ENCODE measurements around the gene GTSF1L.
A peak's percentile ranks its signal among the peaks of the same experiment; 100 is the strongest.

Gene GTSF1L

DNA sequence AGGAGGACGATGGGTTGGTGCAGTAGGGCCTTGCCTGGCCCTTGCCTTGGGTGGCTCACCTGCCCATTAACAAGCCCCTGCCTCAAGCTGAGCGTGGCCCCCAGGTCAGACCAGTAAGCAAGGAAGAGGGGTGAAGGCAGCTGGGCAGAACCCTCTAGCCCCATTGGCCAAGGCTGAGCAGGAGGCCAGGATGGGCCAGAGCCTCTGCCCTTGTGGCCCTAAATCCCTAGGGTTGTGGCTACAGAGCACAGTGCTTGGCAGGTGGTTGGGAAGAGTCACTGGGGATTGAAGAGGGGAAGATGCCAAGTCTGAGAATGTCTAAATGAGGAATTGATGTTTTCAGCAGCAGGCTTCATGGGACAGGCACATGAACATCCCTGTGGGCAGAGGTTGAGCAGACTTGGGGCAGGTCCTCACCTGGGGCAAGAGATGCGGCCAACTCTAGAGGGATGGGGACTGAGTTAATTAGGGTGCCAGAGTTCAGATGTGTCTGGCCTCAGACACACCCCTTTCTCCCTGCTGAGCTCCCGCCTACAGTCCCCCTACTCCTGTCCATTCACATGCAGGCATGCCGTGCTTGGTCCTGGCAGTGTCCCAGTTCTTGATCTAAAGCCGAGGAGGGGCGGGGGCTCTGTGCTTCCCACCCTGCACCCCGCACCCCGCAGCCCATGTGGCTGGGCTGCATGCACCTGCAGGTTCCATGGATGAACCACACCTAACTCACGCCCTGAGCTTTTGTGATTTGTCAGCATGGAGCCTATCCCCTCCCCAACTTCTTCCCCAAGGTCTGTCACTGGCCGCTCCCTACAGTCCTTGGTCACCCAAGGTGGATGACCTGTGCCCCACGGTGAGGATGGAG, 9.8 kb downstream of the GTSF1L start:
- no peak for DNase-seq (ENCODE audit: low spot score)

DNA sequence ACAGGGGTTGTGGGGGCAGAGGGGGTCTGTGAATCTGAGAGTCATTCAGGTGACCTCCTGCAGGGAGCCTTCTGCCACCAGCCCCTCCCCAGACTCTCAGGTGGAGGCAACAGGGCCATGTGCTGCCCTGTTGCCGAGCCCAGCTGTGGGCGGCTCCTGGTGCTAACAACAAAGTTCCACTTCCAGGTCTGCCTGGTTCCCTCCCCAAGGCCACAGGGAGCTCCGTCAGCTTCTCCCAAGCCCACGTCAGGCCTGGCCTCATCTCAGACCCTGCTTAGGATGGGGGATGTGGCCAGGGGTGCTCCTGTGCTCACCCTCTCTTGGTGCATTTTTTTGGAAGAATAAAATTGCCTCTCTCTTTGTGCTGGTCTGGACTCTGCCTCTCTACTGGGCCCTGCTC, 10.7 kb downstream of the GTSF1L start:
- DNase-seq (ENCODE audit: low spot score) = no peak

DNA sequence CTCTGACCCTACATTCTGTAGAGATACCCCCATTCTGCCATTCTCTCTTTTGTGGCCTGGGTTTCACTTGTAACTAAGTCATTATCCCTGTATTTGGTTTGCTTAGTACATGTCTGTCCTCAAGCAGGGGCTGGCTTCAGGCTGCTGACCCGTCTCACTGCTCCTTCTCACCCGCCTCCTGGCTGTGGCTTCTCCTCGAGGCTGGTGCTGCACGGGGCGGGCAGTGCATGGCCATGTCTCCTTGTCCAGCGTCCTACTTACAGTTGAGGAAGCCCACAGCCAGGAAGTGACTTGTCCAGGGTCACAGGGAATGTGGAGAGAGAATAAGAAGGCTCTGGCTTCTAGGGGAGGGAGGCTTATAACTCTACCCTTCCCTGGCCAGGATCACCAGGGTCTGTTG, 11.3 kb downstream of the GTSF1L start:
- no peak for DNase-seq (ENCODE audit: low spot score)

DNA sequence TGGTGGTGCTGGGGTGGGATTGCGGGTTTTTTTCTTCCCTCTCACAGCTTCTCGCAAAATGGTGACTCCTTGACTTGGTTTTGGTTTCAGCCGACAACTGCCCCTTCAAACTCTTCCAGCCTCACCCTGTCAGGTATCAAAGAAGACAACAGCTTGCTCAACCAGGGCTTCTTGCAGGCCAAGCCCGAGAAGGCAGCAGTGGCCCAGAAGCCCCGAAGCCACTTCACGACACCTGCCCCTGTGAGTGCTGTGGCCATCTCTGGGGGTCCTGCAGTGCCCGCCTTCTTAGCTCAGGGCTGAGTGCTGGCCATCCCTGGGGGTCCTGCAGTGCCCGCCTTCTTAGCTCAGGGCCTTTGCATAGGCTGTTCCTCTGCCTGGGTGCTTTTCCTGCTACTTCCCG, 11.8 kb downstream of the GTSF1L start:
- DNase-seq (ENCODE audit: low spot score) = no peak

DNA sequence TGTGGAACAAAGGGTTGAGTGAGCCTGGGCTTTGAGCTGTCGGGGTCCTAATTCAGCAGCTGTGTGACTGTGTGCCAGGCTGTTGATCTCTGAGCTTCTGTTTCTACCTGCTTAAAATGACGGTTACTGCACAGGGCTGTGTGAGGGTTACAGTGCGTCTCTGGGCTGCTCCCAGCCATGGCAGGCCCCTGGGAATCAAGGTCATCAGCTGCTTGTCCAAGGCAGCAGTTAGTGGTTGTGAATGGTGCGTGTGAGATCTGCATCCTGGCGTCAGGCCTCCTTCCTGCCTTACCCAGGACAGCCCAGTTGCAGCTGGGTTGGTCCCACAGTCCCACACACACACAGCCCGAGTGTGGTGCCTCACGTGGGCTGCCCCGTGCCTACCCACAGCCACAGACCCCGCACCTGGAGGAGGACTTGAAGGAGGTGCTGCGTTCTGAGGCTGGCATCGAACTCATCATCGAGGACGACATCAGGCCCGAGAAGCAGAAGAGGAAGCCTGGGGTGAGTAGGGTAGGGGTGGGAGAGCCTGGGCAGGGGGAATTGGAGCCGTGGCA, 15.6 kb downstream of the GTSF1L start:
- no peak for DNase-seq (ENCODE audit: low spot score)

DNA sequence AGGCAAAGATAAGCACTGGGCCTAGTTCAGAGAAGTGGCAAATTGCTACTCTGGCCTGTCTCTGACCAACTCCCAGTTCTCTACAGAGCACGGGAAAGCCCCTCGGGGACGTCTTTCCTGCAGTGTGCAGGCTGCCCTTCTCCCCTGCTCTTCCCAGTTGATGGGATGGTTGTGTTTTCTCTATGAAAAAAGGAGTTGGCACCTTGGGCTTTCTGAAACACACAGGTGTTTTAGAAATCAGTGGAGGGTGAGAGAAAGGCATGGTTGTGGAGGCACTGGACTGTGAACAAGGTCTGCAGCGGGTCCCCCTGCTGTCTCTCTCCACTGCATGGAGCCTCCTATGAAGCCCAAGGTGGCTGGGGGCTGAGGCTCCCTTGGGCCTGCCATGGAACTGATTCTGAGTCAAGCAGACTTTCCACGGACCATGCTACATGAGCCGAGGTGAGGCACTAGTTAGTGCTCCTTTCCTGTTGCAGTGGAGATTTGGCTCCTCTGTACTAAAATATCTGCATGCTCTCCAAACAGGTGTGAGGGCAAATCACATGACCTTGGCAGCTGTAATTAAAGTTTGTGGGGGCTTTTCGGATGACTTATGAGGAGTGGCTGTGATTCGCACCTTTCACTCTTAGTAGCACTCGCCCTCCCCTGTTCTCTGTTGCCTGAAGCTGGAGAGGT, 16.3 kb downstream of the GTSF1L start:
- DNase-seq (ENCODE audit: low spot score) = no peak

DNA sequence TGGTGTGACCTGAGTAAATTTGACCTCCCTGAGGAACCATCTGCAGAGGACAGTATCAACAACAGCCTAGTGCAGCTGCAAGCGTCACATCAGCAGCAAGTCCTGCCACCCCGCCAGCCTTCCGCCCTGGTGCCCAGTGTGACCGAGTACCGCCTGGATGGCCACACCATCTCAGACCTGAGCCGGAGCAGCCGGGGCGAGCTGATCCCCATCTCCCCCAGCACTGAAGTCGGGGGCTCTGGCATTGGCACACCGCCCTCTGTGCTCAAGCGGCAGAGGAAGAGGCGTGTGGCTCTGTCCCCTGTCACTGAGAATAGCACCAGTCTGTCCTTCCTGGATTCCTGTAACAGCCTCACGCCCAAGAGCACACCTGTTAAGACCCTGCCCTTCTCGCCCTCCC, 24.3 kb downstream of the GTSF1L start:
- no peak for DNase-seq (ENCODE audit: low spot score)

DNA sequence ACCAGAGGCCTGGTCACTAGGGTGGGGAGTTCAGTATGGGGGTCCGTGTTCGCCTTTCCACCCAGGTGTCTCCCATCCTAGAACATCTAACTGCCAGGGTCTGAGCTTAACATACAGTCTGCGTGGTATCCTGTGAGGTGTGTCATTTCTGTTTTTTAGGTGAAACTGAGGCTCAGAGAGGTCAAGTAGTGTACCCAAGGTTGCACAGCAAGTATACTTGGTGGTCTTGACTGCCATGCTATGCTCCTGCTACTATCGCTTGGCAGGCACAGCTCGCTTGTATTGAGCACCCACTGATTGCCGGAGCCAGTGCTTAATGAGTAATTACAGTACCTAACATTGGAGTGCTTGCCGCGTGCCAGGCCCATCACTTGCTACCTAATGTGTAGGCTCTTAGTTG, 26.2 kb downstream of the GTSF1L start:
- DNase-seq (ENCODE audit: low spot score) = no peak

DNA sequence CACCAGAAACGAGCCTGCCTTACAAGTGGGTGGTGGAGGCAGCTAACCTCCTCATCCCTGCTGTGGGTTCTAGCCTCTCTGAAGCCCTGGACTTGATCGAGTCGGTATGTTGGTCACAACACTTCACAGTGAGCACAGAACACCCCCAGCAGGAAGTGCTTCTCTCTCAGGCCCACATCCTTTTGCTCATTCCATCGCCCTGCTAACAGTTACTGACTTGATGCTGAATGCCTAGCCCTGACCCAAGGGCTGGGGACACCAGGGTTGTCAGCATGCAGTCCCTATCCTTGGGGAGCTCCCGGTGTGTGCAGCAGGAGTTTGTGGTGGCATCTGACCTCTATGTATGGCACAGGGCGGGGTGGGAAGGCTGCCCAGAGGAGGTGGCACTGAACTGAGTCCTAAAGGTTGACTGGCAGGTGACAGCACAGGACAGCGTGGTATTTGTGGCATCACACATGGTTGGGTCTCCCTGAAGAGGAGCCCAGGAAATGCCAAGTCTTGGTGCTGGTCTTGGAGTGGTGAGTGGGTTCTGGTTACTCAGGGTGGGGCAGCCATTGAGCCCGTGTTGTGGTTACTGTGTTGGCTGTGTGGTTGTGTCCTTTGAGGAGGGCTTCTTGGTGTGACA, 26.7 kb downstream of the GTSF1L start:
- DNase-seq (ENCODE audit: low spot score) = no peak

DNA sequence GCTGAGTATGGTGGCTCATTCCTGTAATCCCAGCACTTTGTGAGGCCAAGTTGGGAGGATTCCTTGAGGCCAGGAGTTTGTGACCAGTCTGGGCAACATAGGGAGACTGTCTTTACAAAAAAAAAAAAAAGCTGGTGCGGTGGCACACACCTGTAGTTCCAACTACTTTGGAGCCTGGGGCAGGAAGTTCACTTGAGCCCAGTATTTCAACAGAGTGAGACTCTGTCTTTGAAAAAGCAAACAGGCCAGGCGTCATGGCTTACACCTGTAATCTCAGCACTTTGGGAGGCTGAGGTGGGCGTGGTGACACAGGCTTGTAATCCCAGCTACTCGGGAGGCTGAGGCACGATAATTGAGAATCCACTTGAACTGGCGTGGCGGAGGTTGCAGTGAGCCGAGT, 31.2 kb downstream of the GTSF1L start:
- DNase-seq (ENCODE audit: low spot score) = no peak

DNA sequence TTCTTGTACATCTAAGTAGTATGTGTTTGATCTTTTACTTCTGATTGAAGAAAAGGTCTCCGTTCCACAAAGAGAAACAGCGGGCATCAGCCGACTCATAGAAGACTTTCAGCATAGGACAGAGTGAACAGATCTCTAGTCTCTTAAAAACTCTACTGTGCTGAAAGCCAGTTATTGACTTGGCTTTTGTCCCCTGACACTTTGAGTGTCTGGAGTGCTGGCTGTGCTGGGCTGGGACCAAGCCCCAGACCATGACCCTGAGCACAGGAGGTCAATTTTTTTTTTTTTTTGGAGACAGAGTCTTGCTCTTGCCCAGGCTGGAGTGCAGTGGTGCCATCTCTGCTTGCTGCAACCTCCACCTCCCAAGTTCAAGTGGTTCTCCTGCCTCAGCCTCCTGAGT, 32.0 kb downstream of the GTSF1L start:
- no peak for DNase-seq (ENCODE audit: low spot score)

DNA sequence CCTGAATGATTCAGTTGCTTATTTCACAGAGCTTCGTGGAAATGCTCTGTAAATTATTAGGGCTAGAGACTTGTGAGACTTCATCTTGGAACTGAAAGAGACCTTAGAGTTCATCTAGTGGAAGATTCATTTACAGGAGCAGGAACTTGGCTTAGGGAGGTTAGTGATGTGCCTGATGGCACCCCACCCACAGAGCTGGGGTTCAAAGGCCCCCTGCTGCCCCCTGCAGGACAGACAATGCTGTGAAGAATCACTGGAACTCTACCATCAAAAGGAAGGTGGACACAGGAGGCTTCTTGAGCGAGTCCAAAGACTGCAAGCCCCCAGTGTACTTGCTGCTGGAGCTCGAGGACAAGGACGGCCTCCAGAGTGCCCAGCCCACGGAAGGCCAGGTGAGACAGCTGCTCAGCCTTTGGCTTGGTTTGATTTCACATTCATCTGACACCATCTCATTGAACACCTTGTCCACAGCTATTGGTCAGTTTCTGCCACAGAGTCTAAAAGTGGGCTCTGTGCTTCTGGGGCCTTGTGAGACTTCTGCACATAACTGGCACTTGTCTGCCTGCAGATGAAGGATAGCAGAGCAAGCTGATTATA, 34.8 kb downstream of the GTSF1L start:
- DNase-seq (ENCODE audit: low spot score) = peak; percentile 36

DNA sequence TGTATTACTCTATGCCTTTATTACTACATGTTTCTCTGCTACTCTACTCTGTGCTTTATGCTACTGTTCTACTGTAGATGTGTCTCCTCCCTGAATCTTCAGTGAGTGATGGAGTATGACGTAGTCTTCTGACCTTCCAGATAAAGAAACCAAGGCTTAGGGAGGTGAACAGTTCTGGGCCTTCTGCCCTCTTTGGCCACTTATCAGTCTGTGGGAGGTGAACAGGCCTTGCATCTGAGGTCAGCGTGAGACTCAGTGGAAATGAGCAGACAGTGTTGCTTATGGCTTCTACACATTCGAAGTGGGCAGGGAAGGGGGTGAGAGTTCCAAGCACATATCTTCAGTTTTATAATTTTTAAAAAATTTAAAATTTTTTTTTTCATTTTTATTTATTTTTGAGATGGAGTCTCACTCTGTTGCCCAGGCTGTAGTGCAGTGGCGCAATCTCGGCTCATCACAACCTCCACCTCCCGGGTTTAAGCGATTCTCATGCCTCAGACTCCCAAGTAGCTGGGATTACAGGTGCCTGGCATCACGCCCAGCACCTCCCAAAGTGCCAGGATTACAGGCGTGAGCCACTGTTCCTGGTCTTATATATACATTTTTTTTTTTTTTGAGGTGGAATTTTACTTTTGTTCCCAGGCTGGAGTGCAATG, 35.7 kb downstream of the GTSF1L start:
- no peak for DNase-seq (ENCODE audit: low spot score)

DNA sequence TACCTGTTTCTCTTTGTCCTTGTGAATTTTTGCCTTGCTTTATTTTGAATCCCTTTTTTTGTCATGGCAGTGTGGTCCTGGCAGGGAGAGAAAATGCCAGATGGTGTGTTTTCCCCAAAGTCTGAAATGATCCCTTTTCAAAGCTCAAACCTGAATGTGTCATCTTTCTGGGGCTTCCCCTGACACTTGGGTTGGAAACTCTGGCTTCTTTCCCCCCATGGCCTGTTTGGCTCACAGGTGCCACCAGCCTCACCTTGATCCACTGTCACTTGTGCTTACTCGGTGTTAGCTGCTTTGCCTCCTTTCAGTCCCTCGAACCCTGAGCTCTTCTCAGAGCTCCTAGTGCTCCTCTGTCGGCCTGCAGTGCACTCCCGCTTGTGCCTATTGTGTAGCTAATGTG, 37.6 kb downstream of the GTSF1L start:
- no peak for DNase-seq (ENCODE audit: low spot score)

DNA sequence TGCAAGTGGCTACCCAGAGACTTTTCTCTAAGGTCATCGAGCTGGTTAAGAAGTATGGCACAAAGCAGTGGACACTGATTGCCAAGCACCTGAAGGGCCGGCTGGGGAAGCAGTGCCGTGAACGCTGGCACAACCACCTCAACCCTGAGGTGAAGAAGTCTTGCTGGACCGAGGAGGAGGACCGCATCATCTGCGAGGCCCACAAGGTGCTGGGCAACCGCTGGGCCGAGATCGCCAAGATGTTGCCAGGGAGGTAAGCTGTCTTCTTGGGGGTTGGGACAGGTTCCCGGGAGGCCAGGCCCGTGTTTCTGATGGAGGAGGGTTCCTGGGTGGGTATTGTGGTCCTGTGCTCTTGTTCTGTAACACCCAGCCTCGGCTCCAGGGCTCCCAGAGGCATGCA, 40.0 kb downstream of the GTSF1L start:
- no peak for DNase-seq (ENCODE audit: low spot score)

DNA sequence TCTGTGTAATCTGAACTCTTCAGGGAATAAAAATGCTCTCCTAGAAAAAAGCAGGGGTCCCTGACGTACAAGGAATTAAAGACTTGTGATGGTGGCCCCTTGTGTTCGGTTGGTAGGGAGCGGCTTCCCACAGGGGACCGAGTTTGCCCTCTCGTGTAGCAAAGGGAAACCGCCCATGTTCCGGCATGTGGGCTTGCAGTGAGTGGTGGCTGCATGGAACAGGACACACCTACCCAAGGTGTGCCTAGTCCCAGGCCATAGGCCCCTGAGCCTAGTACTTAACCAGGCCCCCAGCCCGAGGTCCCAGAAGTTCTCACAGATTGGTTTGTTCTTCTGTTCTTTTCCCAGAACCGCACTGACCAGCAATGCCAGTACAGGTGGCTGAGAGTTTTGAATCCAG, 44.4 kb downstream of the GTSF1L start:
- DNase-seq (ENCODE audit: low spot score) = no peak

DNA sequence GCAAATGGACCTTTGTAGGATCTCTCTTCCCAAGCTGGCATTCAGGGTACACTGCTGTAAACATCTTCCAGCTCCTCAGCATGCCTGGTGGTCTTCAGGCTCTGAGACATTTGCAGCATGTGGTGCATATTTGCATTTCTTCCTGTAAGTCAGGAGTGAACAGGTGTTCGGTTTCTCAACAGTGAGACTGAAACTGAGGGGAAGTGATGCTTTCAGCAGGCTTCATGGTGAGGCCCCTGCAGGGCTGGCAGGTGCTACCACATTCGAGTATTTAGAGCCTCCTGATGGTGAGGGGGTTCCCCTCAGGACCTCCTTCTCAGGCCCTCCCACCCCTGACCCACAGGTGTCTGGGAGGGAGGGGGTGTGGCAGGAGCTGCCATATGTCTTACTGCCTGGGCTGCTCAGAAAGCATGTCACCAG, 44.8 kb downstream of the GTSF1L start:
- no peak for DNase-seq (ENCODE audit: low spot score)

DNA sequence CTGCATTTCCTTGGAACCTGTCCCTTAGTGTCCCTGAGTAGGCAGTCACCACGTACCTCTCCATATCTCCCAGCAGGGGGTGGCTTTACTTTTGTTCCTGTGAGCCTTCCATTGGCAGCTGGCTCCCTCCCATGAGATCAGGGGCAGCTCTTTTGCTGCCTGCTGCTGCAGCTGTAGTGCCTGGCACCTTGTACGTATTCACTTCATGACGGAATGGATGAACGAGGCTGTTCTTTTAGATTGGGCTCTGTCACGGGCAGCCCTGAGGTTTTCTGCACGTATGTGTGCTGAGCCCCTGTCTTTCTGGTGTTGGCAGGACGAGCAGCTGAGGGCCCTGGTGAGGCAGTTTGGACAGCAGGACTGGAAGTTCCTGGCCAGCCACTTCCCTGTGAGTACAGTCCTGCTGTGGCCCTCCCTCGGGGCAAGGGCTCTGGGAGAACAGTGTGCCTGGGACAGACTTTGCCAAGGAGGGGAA, 45.3 kb downstream of the GTSF1L start:
- DNase-seq (ENCODE audit: low spot score) = no peak

DNA sequence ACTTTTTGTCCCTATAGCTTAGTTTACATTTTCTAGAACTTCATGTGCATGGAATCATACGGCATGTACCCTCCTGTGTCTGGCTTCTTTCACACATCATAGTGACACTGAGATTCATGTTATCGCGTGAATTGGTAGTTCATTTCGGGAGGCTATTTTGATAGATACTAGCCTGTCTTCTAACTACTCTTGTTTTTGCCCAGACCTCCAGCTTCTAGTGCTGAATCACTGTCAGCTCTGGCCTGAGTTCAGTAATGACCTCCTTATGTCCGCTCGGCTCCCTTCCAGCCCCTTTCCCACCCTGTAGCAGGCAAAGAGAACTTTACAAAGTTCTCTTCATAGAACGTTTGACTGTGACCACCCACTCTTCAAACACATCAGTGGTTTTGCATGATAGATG, 45.8 kb downstream of the GTSF1L start:
- DNase-seq (ENCODE audit: low spot score) = no peak

DNA sequence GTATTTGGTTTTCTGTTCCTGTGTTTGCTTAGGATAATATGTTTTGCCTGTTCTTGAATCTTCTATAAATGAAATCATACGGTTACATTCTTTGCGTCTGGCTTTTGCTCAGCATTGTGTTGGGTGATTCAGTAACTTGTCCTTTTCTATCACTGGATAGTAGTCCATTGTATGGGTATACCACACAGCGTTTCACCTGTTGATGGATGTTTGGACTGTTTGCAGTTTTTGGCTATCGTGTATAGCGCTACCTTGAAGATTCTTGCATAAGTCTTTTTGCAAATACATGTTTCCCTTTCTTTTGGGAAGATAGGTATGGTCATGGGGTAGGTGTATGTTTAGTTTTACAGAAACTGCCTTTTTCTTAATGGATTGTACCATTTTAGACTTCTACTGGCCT, 50.4 kb downstream of the GTSF1L start:
- no peak for DNase-seq (ENCODE audit: low spot score)

Measured in COLO829 (cell line).